NCI-H69 (cell line): ENCODE data around the gene PLS3.
A peak's percentile ranks its signal among the peaks of the same experiment; 100 is the strongest.
"Not testable (repeated sequence)": the region's sequence is repeated elsewhere in the genome, so short reads cannot be mapped to it uniquely, and the experiment has no call there.

ENCODE experiments used
- DNase-seq: peaks from one replicate; lab custom pipeline; 2025; lab: John Stamatoyannopoulos, UW

Gene PLS3

DNA sequence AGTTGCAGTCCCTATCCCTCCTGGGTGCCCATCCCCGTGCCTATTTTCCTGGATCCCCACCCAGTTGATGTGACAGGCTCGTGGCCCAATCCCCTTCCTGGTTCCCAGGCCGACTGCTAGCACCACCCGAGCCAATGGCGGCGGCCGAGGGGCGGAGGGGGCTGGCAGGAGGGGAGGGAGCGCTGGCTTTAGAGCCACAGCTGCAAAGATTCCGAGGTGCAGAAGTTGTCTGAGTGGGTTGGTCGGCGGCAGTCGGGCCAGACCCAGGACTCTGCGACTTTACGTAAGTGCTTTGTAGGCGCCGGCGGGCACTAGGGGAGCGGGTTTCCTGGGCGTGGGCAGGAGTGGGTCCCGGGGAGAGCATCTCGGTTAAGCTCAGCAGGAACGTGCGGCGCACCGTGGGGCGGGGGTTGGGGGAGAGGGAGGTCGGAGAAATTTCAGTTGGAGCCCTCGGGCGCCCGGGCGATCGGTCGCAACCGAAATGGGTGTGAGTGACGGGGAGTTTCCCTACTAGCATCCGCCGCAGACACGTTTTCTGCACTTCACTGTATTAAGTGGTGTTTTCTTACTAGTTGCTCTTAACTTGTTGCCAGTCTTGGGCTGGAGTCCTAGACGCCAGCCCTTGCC, at the start of gene PLS3:
TSS of gene PLS3 (plus strand) at position 197 of the 627 bp plus-strand sequence. CDS start 49,077 bp downstream, outside the sequence.
- peak; percentile 93 for DNase-seq

GRCh38 chrX:115518113-115518512, 42.9 kb upstream of the PLS3 start:
- no peak for DNase-seq

GRCh38 chrX:115521741-115522140, 39.2 kb upstream of the PLS3 start:
- peak; percentile 53 for DNase-seq

DNA sequence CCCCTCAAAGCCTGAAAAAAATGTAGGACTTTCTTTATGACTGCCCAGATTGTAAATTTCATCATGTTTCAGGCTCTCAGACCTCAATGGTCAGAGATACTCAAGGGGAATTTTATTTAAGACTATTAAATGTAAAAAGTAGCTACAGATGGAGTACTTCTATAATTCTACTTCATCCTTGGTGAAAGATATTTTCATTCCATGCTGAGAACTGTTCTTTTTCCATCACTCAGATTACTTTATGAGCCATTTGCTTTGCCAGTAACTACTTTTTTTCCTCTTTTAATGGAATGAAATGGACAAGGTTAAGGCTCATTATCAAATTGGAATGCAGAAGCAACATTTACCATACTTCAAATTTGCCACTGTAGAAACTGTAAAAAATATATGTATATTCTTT, 38.0 kb upstream of the PLS3 start:
- DNase-seq: no peak

DNA sequence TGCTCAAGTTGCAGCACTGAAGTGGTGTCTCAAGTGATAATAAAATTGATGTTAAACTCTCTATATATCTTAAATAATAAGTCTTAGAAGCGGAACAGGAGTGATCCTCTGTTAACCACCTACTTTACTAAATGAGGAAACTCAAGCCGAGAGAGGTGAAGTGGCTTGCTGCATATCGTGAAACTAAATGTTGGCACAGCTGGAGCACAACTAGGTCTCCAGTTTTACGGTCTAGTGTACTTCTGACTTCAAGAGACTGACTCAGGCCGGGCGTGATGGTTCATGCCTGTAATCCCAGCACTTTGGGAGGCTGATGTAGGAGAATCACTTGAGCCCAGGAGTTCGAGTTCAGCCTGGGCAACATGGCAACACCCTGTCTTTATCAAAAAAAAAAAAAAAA, 35.5 kb upstream of the PLS3 start:
- DNase-seq: peak; percentile 1

- no peak for DNase-seq
These were observed 29.1 kb upstream of the PLS3 start for GRCh38 chrX:115531818-115532403.

DNA sequence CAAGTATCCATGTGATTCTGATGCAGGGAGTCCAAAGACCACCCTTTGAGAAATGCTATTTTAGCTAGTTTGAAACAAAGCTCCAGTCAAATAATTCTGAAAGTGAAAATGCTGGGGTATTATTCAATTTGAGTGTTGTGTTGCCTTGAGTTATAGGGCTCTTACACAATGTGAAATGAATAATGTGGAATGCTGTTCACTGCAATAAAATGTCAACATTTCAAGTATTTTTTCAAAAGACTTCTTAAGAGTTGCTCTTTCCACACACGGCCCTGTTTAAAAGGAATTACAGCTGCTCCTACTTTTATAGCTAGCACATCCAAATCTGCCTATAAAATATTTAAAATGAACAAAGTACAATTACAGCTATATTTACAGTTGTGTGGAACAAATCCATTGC, 27.5 kb upstream of the PLS3 start:
- DNase-seq: no peak

DNA sequence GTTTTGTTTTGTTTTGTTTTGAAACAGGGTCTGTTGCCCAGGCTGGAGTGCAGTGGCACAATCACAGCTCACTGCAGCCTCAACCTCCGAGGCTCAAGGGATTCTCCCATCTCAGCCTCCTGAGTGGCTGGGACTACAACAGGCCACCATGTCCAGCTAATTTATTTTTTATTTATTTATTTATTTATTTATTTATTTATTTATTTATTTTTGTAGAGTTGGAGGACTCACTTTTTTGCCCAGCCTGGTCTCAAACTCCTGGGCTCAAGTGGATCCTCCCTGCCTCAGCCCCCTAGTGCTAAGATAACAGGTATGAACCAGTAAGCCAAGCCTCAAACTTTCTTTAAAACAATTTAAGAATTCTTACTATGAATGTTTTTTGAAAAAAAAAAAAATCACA, 26.6 kb upstream of the PLS3 start:
- DNase-seq: no peak

DNA sequence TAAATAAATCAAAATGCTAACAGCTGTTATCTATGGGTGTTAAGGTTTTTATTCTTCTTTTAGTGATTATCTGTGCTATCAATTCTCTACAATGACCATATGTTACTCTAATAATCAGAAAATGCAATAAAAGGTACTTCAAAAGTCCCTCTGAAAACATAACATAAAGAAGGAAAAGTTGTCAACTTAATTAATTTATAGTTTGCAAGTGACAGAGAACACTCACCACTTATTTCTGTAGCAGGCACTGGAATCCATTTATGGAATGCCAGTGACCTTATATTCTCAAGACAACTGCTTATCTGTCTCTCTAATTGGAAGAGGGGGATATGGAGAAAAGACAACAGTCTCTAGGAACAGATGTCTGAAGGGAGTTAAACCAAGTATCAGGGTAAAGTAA, 25.6 kb upstream of the PLS3 start:
- DNase-seq: no peak

GRCh38 chrX:115535844-115536243, 25.1 kb upstream of the PLS3 start:
- DNase-seq: no peak

- no peak for DNase-seq
These were observed 21.1 kb upstream of the PLS3 start for GRCh38 chrX:115539841-115540240.

DNA sequence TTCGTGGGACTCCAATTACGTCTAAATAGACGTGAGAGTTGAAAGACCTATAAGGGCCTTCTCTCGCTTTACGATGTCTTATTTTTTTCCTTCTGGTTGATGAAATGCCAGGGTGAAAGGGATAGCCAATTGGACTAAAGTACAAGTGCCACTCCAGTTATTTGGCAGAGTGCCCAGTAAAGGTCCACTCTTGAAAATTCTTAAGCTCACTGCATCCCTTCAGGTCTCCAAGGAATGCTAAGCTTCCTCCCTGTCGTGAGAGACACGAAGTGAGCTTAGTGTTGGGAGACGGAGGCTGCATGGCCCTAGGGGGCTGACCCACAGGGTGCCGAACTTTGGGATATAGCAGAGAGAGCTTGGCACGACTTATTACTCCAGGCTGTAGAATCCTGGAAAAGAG, 19.9 kb upstream of the PLS3 start:
- DNase-seq: not testable (repeated sequence)

GRCh38 chrX:115547448-115547847, 13.5 kb upstream of the PLS3 start:
- peak; percentile 62 for DNase-seq

DNA sequence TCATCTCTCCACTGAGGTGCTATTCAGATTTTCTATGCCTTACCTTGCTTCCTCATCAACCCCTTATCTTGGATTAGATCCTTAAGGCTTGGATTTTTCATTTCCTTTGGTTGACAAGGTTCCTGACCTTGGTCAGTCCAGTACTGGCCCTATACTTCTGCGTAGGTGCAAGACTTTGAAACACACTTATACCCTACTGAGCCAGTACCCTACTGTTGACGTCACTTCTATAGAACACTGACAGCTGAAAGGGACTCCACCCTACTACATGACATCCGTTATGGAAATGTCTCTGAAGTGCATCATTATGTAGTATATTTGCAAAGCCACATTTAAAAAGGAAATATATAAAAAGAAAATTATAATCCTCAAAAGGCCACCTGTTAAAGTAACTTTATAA, 12.0 kb upstream of the PLS3 start:
- peak; percentile 42 for DNase-seq

- DNase-seq: peak; percentile 82
These were observed 7.8 kb upstream of the PLS3 start for GRCh38 chrX:115553171-115553570.

GRCh38 chrX:115559672-115560071, 1.3 kb upstream of the PLS3 start:
- DNase-seq: no peak

- peak; percentile 77 for DNase-seq
These were observed 580 bp upstream of the PLS3 start for GRCh38 chrX:115560211-115560977.

- peak; percentile 86 for DNase-seq
These were observed 868 bp downstream of the PLS3 start for GRCh38 chrX:115561605-115562479.

- no peak for DNase-seq
These were observed 1.5 kb downstream of the PLS3 start for GRCh38 chrX:115562480-115562847.

- DNase-seq: peak; percentile 23
These were observed 2.7 kb downstream of the PLS3 start for GRCh38 chrX:115563633-115564162.

- no peak for DNase-seq
These were observed 3.3 kb downstream of the PLS3 start for GRCh38 chrX:115564243-115564642.

GRCh38 chrX:115565888-115566287, 4.9 kb downstream of the PLS3 start:
- DNase-seq: no peak
